HK-2 (cell line): Measurements from ENCODE around the gene CD19.
"Not testable (repeated sequence)": the region's sequence is repeated elsewhere in the genome, so short reads cannot be mapped to it uniquely, and the experiment has no call there.

Experiments used
- DNase-seq: peaks from one replicate; pipeline ENCODE4 v3.0.0-alpha.2; 2018; ENCODE audit not compliant: unreplicated experiment

The CD19 gene

DNA sequence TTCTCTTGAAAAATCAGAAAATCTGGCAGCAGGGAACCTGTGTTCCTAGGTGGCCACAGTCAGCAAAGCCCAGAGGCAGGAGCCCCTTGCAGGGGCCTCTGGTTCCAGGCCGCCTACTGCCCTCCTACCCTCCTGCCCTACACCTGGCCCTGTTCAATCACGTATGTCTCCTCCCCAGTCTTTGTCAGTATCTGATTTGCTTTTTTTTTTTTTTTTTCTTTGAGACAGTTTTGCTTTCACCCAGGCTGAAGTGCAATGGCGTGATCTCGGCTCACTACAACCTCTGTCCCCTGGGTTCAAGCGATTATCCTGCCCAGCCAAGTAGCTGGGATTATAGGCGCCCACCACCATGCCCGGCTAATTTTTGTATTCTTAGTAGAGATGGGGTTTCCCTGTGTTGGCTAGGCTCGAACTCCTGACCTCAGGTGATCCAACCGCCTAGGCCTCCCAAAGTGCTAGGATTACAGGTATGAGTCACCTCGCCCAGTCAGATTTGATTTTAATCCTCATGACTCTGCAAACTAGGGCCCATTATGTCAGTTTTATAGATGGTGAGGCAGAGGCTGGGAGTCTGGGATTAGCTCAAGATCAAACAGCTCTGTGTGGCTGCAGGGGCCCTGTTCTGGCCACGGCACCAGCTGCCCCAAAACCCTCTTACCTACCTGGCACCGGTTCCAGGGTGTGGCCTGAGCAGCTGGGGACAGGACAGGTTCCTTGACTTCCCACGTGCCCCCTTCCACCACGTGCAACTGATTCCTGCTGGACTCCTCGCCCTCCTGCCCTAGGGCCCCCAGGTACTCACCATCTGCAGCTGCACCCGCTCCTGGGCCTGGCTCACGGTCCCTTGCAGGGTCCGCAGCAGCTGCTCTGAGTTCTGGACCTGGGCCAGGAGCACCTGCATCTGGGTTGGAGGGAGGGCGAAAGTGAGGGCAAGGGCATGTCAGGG, 21.4 kb upstream of the CD19 start:
- no peak for DNase-seq

- DNase-seq, result no peak
Measured at GRCh38 chr16:28912558-28912957, 19.2 kb upstream of the CD19 start.

- DNase-seq, result no peak
Measured at GRCh38 chr16:28913946-28914724, 17.6 kb upstream of the CD19 start.

GRCh38 chr16:28915181-28915580, 16.6 kb upstream of the CD19 start:
- no peak for DNase-seq

DNA sequence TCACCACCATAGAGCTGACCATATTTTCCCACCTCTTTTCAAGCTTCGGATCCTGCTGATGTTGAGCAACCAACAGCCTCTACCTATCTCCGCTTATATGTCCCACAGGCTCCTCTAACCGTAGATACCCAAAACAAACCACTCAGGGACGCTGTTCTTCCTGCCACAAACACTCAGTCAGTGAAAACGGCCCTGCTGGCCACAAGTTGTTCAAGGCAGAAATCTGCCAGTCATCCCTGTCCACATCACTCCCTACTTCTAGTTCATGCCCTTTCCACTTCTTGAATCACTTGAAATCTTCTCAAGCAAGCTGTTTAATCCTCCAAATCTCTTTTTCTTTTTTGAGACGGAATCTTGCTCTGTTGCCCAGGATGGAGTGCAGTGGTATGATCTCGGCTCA, 14.7 kb upstream of the CD19 start:
- DNase-seq, result no peak

GRCh38 chr16:28918698-28919097, 13.1 kb upstream of the CD19 start:
- DNase-seq, result no peak

- DNase-seq, result no peak
Measured at GRCh38 chr16:28923231-28923587, 8.6 kb upstream of the CD19 start.

DNA sequence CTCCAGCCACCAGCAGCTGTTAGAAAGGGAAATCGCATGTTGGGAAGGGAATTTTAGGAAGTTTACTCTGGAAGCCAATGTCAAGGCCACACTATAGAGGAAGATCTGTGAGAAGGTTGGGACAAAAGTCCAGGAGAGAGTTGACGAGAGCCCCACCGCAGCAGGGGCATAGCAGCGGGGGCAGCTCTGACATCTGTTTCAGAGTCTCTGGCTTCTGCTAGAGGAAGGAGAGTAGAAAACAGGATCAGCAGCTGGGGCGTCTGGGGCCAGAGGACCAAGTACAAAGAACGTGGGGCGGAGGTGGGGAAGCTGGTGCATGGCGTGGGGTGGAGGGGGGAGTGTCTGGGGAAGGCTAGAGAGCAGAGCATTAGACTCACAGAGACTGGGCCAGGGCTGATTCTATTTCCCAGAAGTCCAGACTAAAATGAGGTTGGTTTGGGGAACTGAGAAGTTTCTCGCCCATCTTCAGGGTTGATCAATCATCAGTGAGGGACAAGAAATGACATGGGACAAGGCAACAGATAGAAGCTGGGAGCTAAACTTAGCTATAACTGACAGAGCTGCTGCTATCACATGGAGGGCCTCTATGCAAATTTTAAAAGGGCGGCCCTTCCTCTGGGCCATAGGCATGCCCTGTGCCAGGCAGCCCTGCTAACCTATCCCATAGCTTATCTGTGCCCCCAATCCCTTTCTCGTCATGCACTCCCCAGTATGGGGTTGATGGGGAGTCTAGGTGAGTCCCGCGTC, 7.9 kb upstream of the CD19 start:
- no peak for DNase-seq

DNA sequence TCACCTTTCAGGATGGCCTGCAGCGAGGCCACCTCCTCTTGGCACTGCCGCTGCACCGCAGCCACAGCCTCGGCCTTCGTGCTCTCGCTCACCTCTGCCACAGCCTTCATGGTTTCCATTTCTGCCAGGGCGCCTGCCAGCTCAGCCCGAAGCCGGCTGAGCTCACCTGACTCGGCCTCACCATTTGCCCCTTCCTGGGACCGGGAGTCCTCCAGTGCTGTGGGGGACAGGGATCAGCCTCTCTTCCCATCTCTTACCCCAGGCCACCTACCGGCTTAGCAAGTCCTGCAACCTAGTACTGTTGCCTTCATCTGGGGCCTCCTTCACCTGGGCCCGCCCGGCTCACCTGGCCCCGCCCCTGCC, 7.4 kb upstream of the CD19 start:
- no peak for DNase-seq

GRCh38 chr16:28924762-28925385, 6.9 kb upstream of the CD19 start, which contains the start of gene RABEP2:
Gene RABEP2 (minus strand): TSS chr16:28925238. CDS start chr16:28925163, 75 bp downstream.
- DNase-seq, result peak; percentile 90

DNA sequence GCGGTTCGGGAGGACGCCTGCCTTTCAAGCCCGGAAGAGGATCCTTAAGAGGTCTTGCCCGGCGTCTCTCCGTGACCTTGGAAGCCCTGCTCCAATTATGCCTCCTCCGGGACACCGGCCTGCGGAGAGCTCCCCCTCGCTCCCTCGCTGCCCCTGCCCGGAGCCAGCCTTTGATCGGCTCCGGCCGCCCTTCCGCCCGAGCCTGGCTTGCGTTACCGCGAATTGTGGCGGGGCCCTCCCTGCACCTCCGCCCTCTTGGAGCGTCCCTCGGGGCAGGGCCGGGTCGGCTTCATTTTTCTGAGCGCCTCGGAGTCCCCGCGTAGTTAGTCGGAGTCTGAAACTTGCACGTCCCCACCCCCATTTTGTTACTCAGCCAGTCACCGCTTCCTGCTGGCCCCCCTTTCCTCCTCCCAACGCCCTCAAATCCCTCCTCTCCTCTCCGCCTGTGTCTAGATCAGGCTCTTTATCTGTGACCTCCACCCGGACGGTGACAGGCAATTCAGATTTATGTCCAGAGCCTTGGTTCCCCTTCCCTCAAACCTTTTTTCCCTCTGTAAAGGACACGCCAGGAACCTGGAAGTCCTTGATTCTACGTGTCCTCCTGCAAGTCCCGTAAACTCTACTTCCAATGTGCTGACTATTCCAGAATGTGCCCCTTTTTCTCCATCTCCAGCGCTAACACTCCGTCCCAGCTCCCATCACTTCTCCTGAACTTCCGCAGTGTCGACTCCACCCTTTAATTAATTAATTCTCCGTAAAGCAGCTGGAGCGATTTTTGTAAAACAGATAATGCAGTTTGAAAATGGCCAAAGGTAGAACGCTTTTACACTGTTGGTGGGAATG, 6.2 kb upstream of the CD19 start:
- DNase-seq, result peak; percentile 74

- not testable (repeated sequence) for DNase-seq
Measured at GRCh38 chr16:28926284-28926683, 5.5 kb upstream of the CD19 start.

- DNase-seq, result no peak
Measured at GRCh38 chr16:28927815-28928214, 4.0 kb upstream of the CD19 start.

DNA sequence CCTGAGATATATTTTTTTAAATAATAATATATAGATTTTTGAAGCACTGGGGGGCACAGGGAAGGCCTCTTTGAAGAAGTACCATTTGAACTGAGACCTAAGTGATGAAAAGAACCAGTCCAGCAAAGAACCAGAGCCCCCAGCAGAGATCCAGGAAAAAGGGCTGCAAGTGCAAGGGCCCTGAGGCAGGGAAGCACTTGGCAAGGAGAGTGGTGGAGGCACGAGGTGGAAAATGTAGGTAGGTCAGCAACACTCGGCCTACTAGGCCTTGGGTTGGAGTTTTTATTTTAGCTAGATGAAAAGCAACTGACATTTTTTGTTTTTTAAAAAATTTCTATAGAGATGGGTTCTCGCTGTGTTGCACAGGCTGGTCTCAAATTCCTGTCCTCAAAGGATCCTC, 1.6 kb upstream of the CD19 start:
- no peak for DNase-seq

GRCh38 chr16:28930652-28931051, 1.1 kb upstream of the CD19 start:
- no peak for DNase-seq

GRCh38 chr16:28932339-28933141, 769 bp downstream of the CD19 start:
- no peak for DNase-seq

DNA sequence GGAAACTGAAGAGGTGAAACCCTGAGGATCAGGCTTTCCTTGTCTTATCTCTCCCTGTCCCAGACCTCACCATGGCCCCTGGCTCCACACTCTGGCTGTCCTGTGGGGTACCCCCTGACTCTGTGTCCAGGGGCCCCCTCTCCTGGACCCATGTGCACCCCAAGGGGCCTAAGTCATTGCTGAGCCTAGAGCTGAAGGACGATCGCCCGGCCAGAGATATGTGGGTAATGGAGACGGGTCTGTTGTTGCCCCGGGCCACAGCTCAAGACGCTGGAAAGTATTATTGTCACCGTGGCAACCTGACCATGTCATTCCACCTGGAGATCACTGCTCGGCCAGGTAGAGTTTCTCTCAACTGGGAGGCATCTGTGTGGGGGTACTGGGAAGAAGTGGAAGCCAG, 1.4 kb downstream of the CD19 start:
- DNase-seq, result no peak

DNA sequence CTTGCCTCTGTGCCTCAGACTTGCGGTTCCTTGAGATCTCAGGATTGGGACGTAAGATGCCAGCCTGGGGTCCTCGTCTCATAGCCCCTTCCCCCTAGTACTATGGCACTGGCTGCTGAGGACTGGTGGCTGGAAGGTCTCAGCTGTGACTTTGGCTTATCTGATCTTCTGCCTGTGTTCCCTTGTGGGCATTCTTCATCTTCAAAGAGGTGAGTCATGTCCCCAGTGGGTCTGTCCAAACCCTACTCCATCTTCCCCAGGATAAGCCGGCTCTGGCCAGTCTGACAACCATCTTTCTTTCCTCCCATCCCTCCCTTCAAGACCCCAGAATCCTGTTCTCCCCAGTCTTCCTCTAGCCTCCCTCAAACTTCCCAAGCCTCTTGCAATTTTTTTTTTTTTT, 3.6 kb downstream of the CD19 start:
- DNase-seq, result no peak

- DNase-seq, result no peak
Measured at GRCh38 chr16:28935924-28936783, 4.4 kb downstream of the CD19 start.
